HCT116 (cell line): ENCODE measurements around the gene INTS1.

Experiments
- ATF3 ChIP-seq: IDR thresholded peaks from 2 replicates; pipeline ENCODE4 v1.6.1; 2012
- CTCF ChIP-seq, 3 experiments: fragments of 200-600 bp in 1 of 3; sonication (generic) in 1 of 3; IDR thresholded peaks in 2 of 3; conservative IDR thresholded peaks in 1 of 3; 2 replicates each; pipeline ENCODE4 v1.5.1; 2012 to 2017; ENCODE audit warnings: low read depth in 2 of 3, low read length in 2 of 3, antibody characterized with exemption in 1 of 3, borderline replicate concordance in 1 of 3, control low read depth in 1 of 3, mild to moderate bottlenecking in 1 of 3, mixed read lengths in 1 of 3, mixed run types in 1 of 3, moderate library complexity in 1 of 3; ENCODE audit not compliant: insufficient read depth in 1 of 3
- POLR2A ChIP-seq: IDR thresholded peaks from 2 replicates; pipeline ENCODE4 v1.7.0; 2011; ENCODE audit warnings: borderline replicate concordance; ENCODE audit not compliant: insufficient read depth, insufficient read length; ENCODE audit errors: extremely low read depth
- POLR2AphosphoS5 ChIP-seq: IDR thresholded peaks from 2 replicates; pipeline ENCODE4 v1.6.1; 2011; ENCODE audit warnings: mild to moderate bottlenecking, low read depth, low read length, moderate library complexity
- RAD21 ChIP-seq: IDR thresholded peaks from 2 replicates; pipeline ENCODE4 v1.6.1; 2012; ENCODE audit warnings: low read depth, mild to moderate bottlenecking
- SP1 ChIP-seq: IDR thresholded peaks from 2 replicates; pipeline ENCODE4 v1.6.1; 2012; ENCODE audit warnings: low read depth
- ZBTB33 ChIP-seq: IDR thresholded peaks from 2 replicates; pipeline ENCODE4 v1.6.1; 2011; ENCODE audit warnings: mild to moderate bottlenecking, low read length, moderate library complexity; ENCODE audit not compliant: insufficient replicate concordance; ENCODE audit errors: extremely low read depth

GRCh38 chr7:1494866-1495563 lies 9.2 kb downstream of the INTS1 start:
- TF ChIP-seq ATF3 (no peak), RAD21 (no peak), POLR2A (no peak), SP1 (no peak), POLR2AphosphoS5 (no peak), ZBTB33 (no peak), CTCF (IDR thresholded peaks at IDR 0.05 in 2 of 3, conservative IDR thresholded peaks at IDR 0.05 in 1 of 3; ENCODE audit: borderline replicate concordance in 1 of 3, insufficient read depth in 1 of 3, low read depth in 2 of 3, low read length in 2 of 3) (no peak)
